ENCODE results near the gene CSAD. TPM values are rescaled to one million over a fixed set of nuclear protein-coding genes. Genes with fewer than 3 reads are reported as not detected.

The CSAD gene
- total RNA-seq, 4 donors from 2014 or later, result 7.2 to 33.6 (median 19.2) TPM

DNA sequence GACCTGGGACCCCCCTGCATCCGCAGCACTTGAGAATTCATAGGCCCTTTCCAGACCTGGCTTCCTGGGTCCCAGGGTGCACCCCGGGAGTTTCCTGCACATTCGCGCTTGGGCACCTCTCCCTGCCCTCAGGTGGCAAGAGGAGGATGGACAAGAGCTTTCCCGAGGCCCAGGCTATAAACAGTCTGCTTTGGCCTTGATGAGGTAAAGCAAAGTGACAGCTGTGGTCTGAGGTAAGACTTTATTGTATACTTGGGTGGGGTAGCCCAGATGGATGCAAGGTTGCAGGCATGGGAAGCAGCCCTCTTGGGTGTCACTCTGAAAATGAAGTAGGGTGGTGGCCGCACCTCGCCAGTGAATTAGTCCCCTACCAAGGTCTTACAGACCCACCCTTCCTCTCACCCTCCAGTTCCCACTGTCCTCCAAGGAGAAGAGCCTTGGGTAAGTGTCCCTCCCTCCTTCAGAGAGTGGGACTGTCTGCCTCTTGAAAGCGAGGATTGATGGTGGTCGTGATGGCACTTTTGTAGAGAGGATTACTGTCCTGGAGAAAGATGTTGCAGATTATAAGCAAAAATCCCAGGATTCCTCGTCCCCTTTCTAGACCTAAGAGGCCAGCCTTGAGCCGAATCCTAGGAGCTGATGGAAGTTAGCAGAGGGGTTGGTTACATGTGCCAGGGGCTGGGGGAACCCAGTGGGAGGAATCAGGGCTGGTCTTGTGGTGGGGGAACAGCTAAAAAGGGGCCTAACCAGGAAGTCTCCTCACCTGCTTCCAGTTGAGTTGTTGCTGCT lies 10.6 kb upstream of the CSAD start:
- H3K4me3 ChIP-seq (ENCODE audit: low read depth, poor library complexity, severe bottlenecking), result no peak overlapping the region
- intact Hi-C loops (cut with DNase I; ENCODE audit: low total_unique reads), result loop anchor here (10.0 kb wide), 1 partner anchor 126 kb away; no protein-coding TSS in a partner anchor

DNA sequence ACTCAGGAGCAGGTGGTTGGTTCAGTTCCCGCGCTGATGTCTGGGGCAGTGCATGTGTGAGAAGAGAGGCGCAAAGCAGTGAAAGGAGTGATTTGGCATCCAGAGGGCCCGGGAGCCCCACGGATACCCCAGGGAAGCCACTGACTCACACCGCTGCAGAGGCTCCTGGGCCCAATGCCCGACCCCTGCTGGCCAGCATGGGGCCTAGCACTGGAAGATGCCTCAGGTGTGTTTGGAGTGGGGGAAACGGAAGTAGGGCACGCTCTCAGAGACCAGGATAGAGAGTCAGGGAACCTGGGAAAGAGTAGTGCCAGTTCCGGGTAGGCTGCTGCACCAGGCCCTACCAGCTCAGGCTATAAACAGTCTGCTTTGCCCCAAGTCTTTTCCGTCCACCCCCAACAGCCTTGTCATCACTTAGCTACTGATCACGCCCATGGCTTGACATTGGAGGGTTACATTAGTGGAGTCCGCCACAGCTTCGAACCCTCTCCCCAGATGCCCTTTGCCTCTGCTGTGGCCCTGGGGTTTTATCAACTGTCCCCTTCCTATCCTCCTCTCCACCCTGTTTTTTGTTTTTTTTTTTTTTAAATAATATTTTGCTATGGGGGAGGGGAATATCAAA lies 9.5 kb upstream of the CSAD start:
- peak in 1 of 2 donors; percentile 86 for DNase-seq (ENCODE audit: low spot score in 2 of 2)

More for the DNA sequence above, 10.6 kb upstream of the CSAD start:
- WGBS, 2 donors, result 86 to 88% methylated on average over 8 to 11 of the region's 11 CpGs
- no peak for TF ChIP-seq POLR2A (IDR thresholded peaks at IDR 0.05)
- TF ChIP-seq, protein P1, sequence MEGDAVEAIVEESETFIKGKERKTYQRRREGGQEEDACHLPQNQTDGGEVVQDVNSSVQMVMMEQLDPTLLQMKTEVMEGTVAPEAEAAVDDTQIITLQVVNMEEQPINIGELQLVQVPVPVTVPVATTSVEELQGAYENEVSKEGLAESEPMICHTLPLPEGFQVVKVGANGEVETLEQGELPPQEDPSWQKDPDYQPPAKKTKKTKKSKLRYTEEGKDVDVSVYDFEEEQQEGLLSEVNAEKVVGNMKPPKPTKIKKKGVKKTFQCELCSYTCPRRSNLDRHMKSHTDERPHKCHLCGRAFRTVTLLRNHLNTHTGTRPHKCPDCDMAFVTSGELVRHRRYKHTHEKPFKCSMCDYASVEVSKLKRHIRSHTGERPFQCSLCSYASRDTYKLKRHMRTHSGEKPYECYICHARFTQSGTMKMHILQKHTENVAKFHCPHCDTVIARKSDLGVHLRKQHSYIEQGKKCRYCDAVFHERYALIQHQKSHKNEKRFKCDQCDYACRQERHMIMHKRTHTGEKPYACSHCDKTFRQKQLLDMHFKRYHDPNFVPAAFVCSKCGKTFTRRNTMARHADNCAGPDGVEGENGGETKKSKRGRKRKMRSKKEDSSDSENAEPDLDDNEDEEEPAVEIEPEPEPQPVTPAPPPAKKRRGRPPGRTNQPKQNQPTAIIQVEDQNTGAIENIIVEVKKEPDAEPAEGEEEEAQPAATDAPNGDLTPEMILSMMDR (IDR thresholded peaks at IDR 0.05), result no peak
- peak in 1 of 2 donors; percentile 81 for DNase-seq (ENCODE audit: low spot score in 2 of 2)

DNA sequence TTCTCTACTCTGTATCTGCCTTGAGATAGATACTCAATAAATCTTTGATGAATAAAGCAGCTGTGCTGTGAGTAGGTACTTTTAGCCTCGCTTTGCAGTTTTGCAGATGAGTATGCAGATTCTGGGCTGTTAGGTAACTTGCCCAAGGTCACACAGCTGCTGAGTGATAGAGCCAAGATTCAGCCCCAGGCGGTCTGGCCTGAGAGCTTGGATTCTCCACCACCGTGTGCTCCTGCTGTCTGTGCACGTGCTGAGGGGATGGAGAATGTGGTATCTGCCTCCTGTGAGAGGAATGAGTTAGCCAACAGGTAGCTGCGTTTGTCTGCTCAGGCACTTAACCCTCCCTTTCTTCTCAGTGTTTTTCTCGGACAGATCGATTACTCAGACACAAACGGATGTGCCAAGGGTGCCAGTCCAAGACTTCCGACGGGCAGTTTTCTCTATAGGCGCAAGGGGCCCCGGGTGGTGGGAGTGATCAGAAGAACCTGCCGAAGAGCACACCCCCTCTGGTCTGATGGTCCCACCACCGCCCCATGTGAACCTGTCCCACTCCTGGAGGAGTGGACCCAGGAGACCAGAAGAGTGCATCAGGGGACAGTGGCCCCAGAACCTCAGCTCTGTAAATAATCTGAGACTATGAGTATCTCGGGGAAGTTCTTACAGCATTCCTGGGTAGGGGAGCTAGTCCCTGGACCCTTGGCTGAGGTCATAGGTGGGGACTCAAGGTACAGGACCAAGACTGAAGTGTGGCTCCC lies 6.6 kb upstream of the CSAD start:
- TF ChIP-seq, protein P1 (IDR thresholded peaks at IDR 0.05), result no peak
- no peak for TF ChIP-seq POLR2A (IDR thresholded peaks at IDR 0.05)
- H3K4me3 ChIP-seq (ENCODE audit: low read depth, poor library complexity, severe bottlenecking), result no peak overlapping the region
- peak in 1 of 2 donors; percentile 72 for DNase-seq (ENCODE audit: low spot score in 2 of 2)
- WGBS, 2 donors, result 80 to 81% methylated on average over 15 of the region's 15 CpGs
- intact Hi-C loops (cut with DNase I; ENCODE audit: low total_unique reads), result no loop called here

More for the DNA sequence above, 9.5 kb upstream of the CSAD start:
- H3K4me3 ChIP-seq (ENCODE audit: low read depth, poor library complexity, severe bottlenecking), result no peak overlapping the region
- 50 to 56% methylated on average over 14 of the region's 14 CpGs for WGBS, 2 donors
- no peak for TF ChIP-seq POLR2A (IDR thresholded peaks at IDR 0.05)
- TF ChIP-seq, protein P1 (IDR thresholded peaks at IDR 0.05), result no peak
- intact Hi-C loops (cut with DNase I; ENCODE audit: low total_unique reads), result loop anchor here (10.0 kb wide), 1 partner anchor 125 kb away; no protein-coding TSS in a partner anchor

DNA sequence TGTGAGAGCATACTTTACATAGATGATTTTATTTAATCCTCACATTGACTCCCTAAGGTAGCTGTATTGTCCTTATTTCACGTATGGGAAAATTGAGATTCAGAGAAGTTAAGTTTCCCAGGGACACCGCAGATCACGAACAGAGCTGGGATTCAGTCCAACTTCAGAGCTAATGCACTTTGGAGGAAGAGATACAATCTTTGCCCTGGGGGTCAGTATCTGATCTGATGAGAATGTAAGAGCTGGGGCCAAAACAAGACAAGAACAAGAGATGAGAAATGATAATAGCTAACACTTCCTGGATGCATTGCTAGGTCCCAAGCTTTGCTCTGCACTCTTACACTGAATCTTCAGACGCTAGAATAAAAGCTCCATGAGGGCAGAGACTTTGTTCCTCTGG lies 6.0 kb upstream of the CSAD start:
- 56 to 57% methylated on average over 4 of the region's 4 CpGs for WGBS, 2 donors
- intact Hi-C loops (cut with DNase I; ENCODE audit: low total_unique reads), result no loop called here
- TF ChIP-seq, protein P1 (IDR thresholded peaks at IDR 0.05), result no peak
- no peak for TF ChIP-seq POLR2A (IDR thresholded peaks at IDR 0.05)

DNA sequence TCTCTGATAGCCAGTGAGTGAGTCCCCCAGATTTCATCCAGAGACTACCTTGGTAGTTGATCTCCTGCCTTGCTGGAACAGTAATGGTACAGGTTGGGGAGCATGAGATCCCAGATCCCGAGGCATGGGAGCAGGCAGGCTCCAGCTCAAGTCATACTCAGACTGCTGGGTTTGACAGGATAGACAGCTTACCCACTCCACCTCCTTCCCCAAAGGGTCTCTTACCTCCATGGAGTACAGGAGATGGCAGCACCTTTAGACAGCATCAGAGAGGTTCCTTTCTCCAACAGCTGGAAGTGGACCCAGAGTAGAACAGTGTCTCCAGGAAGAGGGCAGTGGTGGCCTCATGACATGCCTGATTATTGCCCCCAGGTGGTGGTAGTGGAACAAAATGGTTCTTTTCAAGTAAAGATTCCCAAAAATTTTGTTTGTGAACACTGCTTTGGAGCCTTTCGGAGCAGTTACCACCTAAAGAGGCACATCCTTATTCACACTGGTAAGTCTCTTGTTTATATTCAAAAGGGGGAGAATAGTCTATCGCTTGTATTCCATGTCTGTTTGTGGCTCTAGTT lies 4.9 kb upstream of the CSAD start:
- 91 to 94% methylated on average over 3 of the region's 3 CpGs for WGBS, 2 donors
- DNase-seq (ENCODE audit: low spot score in 2 of 2), result peak in 1 of 2 donors; percentile 62
- TF ChIP-seq, protein P1 (IDR thresholded peaks at IDR 0.05), result no peak
- TF ChIP-seq POLR2A (IDR thresholded peaks at IDR 0.05), result no peak
- intact Hi-C loops (cut with DNase I; ENCODE audit: low total_unique reads), result no loop called here
- H3K4me3 ChIP-seq (ENCODE audit: low read depth, poor library complexity, severe bottlenecking), result no peak overlapping the region

More for the DNA sequence above, 6.0 kb upstream of the CSAD start:
- H3K4me3 ChIP-seq (ENCODE audit: low read depth, poor library complexity, severe bottlenecking), result no peak overlapping the region
- DNase-seq (ENCODE audit: low spot score in 2 of 2), result peak in 1 of 2 donors; percentile 8
